Progenitor cell of endocrine pancreas (in vitro differentiated cells): ENCODE measurements around the gene CHMP1B. TPM values are rescaled to one million over a fixed set of nuclear protein-coding genes. Genes with fewer than 3 reads are reported as not detected.

ENCODE experiments used
- DNase-seq: peaks from one replicate; pipeline ENCODE4 v3.0.0; 2021; ENCODE audit warnings: low spot score; ENCODE audit not compliant: unreplicated experiment
- H3K27ac Mint-ChIP-seq: 2 replicates; pipeline ENCODE4 v1.8.0; 2021; ENCODE audit warnings: mild to moderate bottlenecking, moderate library complexity, mixed read lengths
- H3K27me3 Mint-ChIP-seq: 2 replicates; pipeline ENCODE4 v1.8.0; 2021; ENCODE audit warnings: mixed read lengths
- H3K36me3 Mint-ChIP-seq: 2 replicates; pipeline ENCODE4 v1.8.0; 2022; ENCODE audit warnings: mixed read lengths; ENCODE audit not compliant: insufficient read depth
- H3K4me1 Mint-ChIP-seq: 2 replicates; pipeline ENCODE4 v1.8.0; 2021; ENCODE audit warnings: low read depth, mixed read lengths
- H3K4me3 Mint-ChIP-seq: 2 replicates; pipeline ENCODE4 v1.8.0; 2021; ENCODE audit warnings: low read depth, mild to moderate bottlenecking, moderate library complexity, mixed read lengths
- H3K9me3 Mint-ChIP-seq: 2 replicates; pipeline ENCODE4 v1.8.0; 2021; ENCODE audit warnings: low read depth, mixed read lengths
- CTCF ChIP-seq: fragments of 200-600 bp; sonication (generic); IDR thresholded peaks from one replicate; pipeline ENCODE4 v1.5.0; 2021; ENCODE audit warnings: antibody characterized with exemption, mild to moderate bottlenecking; ENCODE audit not compliant: unreplicated experiment
- total RNA-seq: library from RNA; stranded (reverse); gene quantifications from 2 replicates; pipeline ENCODE4 v1.2.1, GENCODE V29; 2021

Gene CHMP1B
- total RNA-seq, 1 donor from 2014 or later, result 48.3 TPM

- Mint-ChIP-seq H3K27me3 (no peaks in the 10 kb centered on the region), H3K36me3 (no peaks in the 10 kb centered on the region), H3K4me1 (peaks cover 3% of the 10 kb centered on the region), H3K27ac (no peak overlapping the region), H3K9me3 (no peaks in the 10 kb centered on the region), H3K4me3 (no peak overlapping the region)
- no peak for TF ChIP-seq CTCF
- no peak for DNase-seq
Measured at GRCh38 chr18:11808001-11808855, 43.0 kb upstream of the CHMP1B start.

GRCh38 chr18:11809895-11810294 is 41.3 kb upstream of the CHMP1B start:
- H3K9me3 Mint-ChIP-seq, result no peaks in the 10 kb centered on the region
- DNase-seq, result no peak
- no peak overlapping the region for H3K27ac Mint-ChIP-seq
- H3K27me3 Mint-ChIP-seq, result no peaks in the 10 kb centered on the region
- H3K36me3 Mint-ChIP-seq, result no peaks in the 10 kb centered on the region
- H3K4me3 Mint-ChIP-seq, result no peak overlapping the region
- peaks cover 3% of the 10 kb centered on the region for H3K4me1 Mint-ChIP-seq
- no peak for TF ChIP-seq CTCF

- Mint-ChIP-seq H3K4me1 (peaks cover 3% of the 10 kb centered on the region), H3K4me3 (no peak overlapping the region)
Measured at GRCh38 chr18:11810379-11810778, 40.8 kb upstream of the CHMP1B start.

GRCh38 chr18:11811009-11811408 is 40.2 kb upstream of the CHMP1B start:
- Mint-ChIP-seq H3K4me1 (peaks cover 3% of the 10 kb centered on the region), H3K27me3 (no peaks in the 10 kb centered on the region), H3K27ac (no peak overlapping the region), H3K36me3 (no peaks in the 10 kb centered on the region), H3K4me3 (no peak overlapping the region), H3K9me3 (no peaks in the 10 kb centered on the region)
- no peak for DNase-seq
- TF ChIP-seq CTCF, result no peak

More at GRCh38 chr18:11810379-11810778, 40.8 kb upstream of the CHMP1B start:
- TF ChIP-seq CTCF, result no peak
- H3K36me3 Mint-ChIP-seq, result no peaks in the 10 kb centered on the region
- no peak for DNase-seq
- H3K9me3 Mint-ChIP-seq, result no peaks in the 10 kb centered on the region
- no peaks in the 10 kb centered on the region for H3K27me3 Mint-ChIP-seq
- H3K27ac Mint-ChIP-seq, result no peak overlapping the region

DNA sequence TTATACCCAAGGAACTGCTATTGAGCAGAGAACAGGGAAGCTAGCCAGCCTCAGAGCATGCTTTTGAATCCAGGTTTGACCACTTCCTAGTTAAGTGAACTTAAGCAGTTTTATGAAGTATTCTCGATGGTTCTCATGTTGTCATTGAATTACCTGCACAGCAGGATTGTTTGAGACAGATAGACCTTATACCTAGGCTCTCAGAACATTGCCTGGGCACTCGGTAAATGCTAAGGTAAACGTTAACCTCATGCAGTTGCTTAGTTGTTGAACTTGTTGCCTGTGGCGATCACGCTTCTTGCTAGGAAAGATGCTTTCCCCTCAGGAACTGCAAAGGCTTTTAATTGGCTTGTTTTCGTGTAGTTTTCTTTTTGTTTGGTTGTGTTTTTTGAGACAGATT is 34.0 kb upstream of the CHMP1B start:
- H3K4me1 Mint-ChIP-seq, result peaks cover 2% of the 10 kb centered on the region
- no peak overlapping the region for H3K27ac Mint-ChIP-seq

More for the DNA sequence above, 34.0 kb upstream of the CHMP1B start:
- no peaks in the 10 kb centered on the region for H3K9me3 Mint-ChIP-seq
- DNase-seq, result no peak
- H3K36me3 Mint-ChIP-seq, result no peaks in the 10 kb centered on the region
- no peaks in the 10 kb centered on the region for H3K27me3 Mint-ChIP-seq
- no peak overlapping the region for H3K4me3 Mint-ChIP-seq
- TF ChIP-seq CTCF, result no peak
